CD4-positive, alpha-beta T cell treated with Interleukin-12 subunit alpha and Interleukin-12 subunit beta, for 1 hour (primary cell): ENCODE results near the gene CCDC144A.
"Not testable (repeated sequence)": the region's sequence is repeated elsewhere in the genome, so short reads cannot be mapped to it uniquely, and the experiment has no call there.

Experiments
- DNase-seq: peaks from one replicate; pipeline ENCODE4 v3.0.0-alpha.2; 2020

CCDC144A gene

GRCh38 chr17:16689731-16690281 is at the start of gene CCDC144A:
CCDC144A (plus strand) TSS chr17:16690241; CDS start chr17:16690401, 160 bp downstream.
- peak; percentile 28 for DNase-seq

- no peak for DNase-seq
Measured at GRCh38 chr17:16649585-16649984, 40.5 kb upstream of the CCDC144A start.

- DNase-seq: no peak
Measured at GRCh38 chr17:16652252-16652651, 37.8 kb upstream of the CCDC144A start.

- no peak for DNase-seq
Measured at GRCh38 chr17:16652847-16653366, 37.1 kb upstream of the CCDC144A start.

GRCh38 chr17:16653367-16654041 is 36.5 kb upstream of the CCDC144A start, which contains the start of gene ZNF624:
ZNF624 (minus strand) TSS chr17:16653850.
- peak; percentile 89 for DNase-seq

- DNase-seq: no peak
Measured at GRCh38 chr17:16661217-16661616, 28.8 kb upstream of the CCDC144A start.

GRCh38 chr17:16662936-16663335 is 27.1 kb upstream of the CCDC144A start:
- no peak for DNase-seq

- DNase-seq: not testable (repeated sequence)
Measured at GRCh38 chr17:16666553-16666906, 23.5 kb upstream of the CCDC144A start.

- DNase-seq: not testable (repeated sequence)
Measured at GRCh38 chr17:16666907-16667636, 23.0 kb upstream of the CCDC144A start.

GRCh38 chr17:16676676-16677268 is 13.3 kb upstream of the CCDC144A start:
- no peak for DNase-seq

GRCh38 chr17:16683290-16684138 is 6.5 kb upstream of the CCDC144A start:
- DNase-seq: not testable (repeated sequence)

- not testable (repeated sequence) for DNase-seq
Measured at GRCh38 chr17:16686019-16686418, 4.0 kb upstream of the CCDC144A start.

- DNase-seq: not testable (repeated sequence)
Measured at GRCh38 chr17:16687151-16687550, 2.9 kb upstream of the CCDC144A start.

- DNase-seq: not testable (repeated sequence)
Measured at GRCh38 chr17:16690447-16690846, 406 bp downstream of the CCDC144A start.

GRCh38 chr17:16697603-16698002 is 7.6 kb downstream of the CCDC144A start:
- DNase-seq: not testable (repeated sequence)

GRCh38 chr17:16745492-16746203 is 55.6 kb downstream of the CCDC144A start:
- DNase-seq: not testable (repeated sequence)

GRCh38 chr17:16746571-16746970 is 56.5 kb downstream of the CCDC144A start:
- not testable (repeated sequence) for DNase-seq

- not testable (repeated sequence) for DNase-seq
Measured at GRCh38 chr17:16750515-16750914, 60.5 kb downstream of the CCDC144A start.

- DNase-seq: peak; percentile 7
Measured at GRCh38 chr17:16751224-16751923, 61.3 kb downstream of the CCDC144A start.

GRCh38 chr17:16751924-16752287 is 61.9 kb downstream of the CCDC144A start:
- not testable (repeated sequence) for DNase-seq

- DNase-seq: not testable (repeated sequence)
Measured at GRCh38 chr17:16757520-16757919, 67.5 kb downstream of the CCDC144A start.
